Spleen (tissue), 13 donors: Measurements from ENCODE around the gene CDKN2D. TPM values are rescaled to one million over a fixed set of nuclear protein-coding genes. Genes with fewer than 3 reads are reported as not detected.
A peak's percentile ranks its signal among the peaks of the same experiment; 100 is the strongest.

Experiments
- DNase-seq: peaks from one replicate; pipeline ENCODE4 v3.0.0-alpha.2; 2020
- H3K27ac ChIP-seq, 8 donors: fragments of 200-600 bp; sonication (generic) in 7 of 8; 1 replicate in 4 of 8; 2 replicates in 4 of 8; pipeline versions ENCODE4 v1.5.0 to v1.8.0; 2016 to 2021; ENCODE audit warnings: inconsistent platforms in 4 of 8, mild to moderate bottlenecking in 4 of 8, moderate library complexity in 1 of 8
- H3K27me3 ChIP-seq, 7 donors: fragments of 200-600 bp; sonication (generic) in 6 of 7; replicated peaks in 1 of 7; 1 replicate in 4 of 7; 2 replicates in 3 of 7; pipeline versions ENCODE4 v1.5.0 to v1.8.0; 2016 to 2021; ENCODE audit warnings: inconsistent platforms in 3 of 7, mild to moderate bottlenecking in 1 of 7
- H3K36me3 ChIP-seq, 6 donors: fragments of 200-600 bp; sonication (generic) in 5 of 6; 1 replicate in 4 of 6; 2 replicates in 2 of 6; pipeline versions ENCODE4 v1.5.0 to v1.8.0; 2016 to 2021; ENCODE audit warnings: inconsistent platforms in 2 of 6
- H3K4me1 ChIP-seq, 6 donors: fragments of 200-600 bp; sonication (generic) in 5 of 6; 1 replicate in 3 of 6; 2 replicates in 3 of 6; pipeline versions ENCODE4 v1.5.0 to v1.8.0; 2016 to 2021; ENCODE audit warnings: inconsistent platforms in 3 of 6
- H3K4me3 ChIP-seq, 8 donors: fragments of 200-600 bp; sonication (generic) in 7 of 8; 1 replicate in 4 of 8; 2 replicates in 4 of 8; pipeline versions ENCODE4 v1.5.0 to v1.8.0; 2016 to 2021; ENCODE audit warnings: inconsistent platforms in 4 of 8, mild to moderate bottlenecking in 4 of 8, moderate library complexity in 2 of 8
- H3K9me3 ChIP-seq, 8 donors: fragments of 200-600 bp; sonication (generic) in 7 of 8; 1 replicate in 4 of 8; 2 replicates in 4 of 8; pipeline versions ENCODE4 v1.5.0 to v1.8.0; 2016 to 2021; ENCODE audit warnings: inconsistent platforms in 4 of 8
- CTCF ChIP-seq, 11 experiments: fragments of 200-600 bp in 7 of 11; fragments of 450-650 bp in 4 of 11; sonication (generic) in 4 of 11; IDR thresholded peaks in 8 of 11; conservative IDR thresholded peaks in 3 of 11; 1 replicate in 7 of 11; 2 replicates in 4 of 11; pipeline versions ENCODE4 v1.4.0 to v1.8.0; 2016 to 2021; ENCODE audit warnings: antibody characterized with exemption in 11 of 11, inconsistent platforms in 4 of 11, mild to moderate bottlenecking in 1 of 11
- POLR2A ChIP-seq, 3 donors: fragments of 450-650 bp; IDR thresholded peaks; one replicate each; pipeline ENCODE4 v1.5.1; 2017; ENCODE audit warnings: antibody characterized with exemption in 3 of 3, mild to moderate bottlenecking in 1 of 3
- POLR2AphosphoS5 ChIP-seq, 3 donors: sonication (generic); formaldehyde crosslinking; IDR thresholded peaks; one replicate each; pipeline ENCODE4 v1.5.1; 2017; ENCODE audit warnings: antibody characterized with exemption in 3 of 3
- WGBS, 5 donors: extraction: QIAGEN DNeasy Blood & Tissue Kit in 3 of 5; methylation state at CpG; one replicate each; pipeline versions ENCODE4 v1.1.5 to v1.1.7; 2013 to 2018; 5-methylcytosine and 5-hydroxymethylcytosine counted together
- intact Hi-C: fragments of 100-400 bp; cut with DNase I; formaldehyde crosslinking; loops from one replicate; pipeline ENCODE4 v1.15.0; 2023; ENCODE audit warnings: low total_unique reads
- long read RNA-seq, 2 donors: transcript quantifications; one replicate each; lab custom pipeline, GENCODE V29; 2026
- polyA plus RNA-seq, 3 donors: library from polyadenylated mRNA; stranded (reverse); fragments of 200-250 nt; gene quantifications; one replicate each; pipeline ENCODE4 v1.2.1, GENCODE V29; 2013
- total RNA-seq, 7 donors: library from RNA; depleted of rRNA in 3 of 7; stranded (reverse); fragments of >200 nt in 3 of 7; fragmentation: NEBNext Ultra II Directional in 4 of 7; extraction: Animal tissue kit (Norgen Biotek cat#: 25700) in 4 of 7; gene quantifications; one replicate each; pipeline versions ENCODE4 v1.1.0 to v1.2.1, GENCODE V29; 2016 to 2021
- donor health status: healthy with polysubstance abuse.
- donor health status: DM: no; HTN: no; CAD: no; lungs with moderate emphysema.
- donor health status: DM: no; HTN: no; CAD: no.
- donor health status: Bipolar disorder and iron deficiency.
- donor health status: healthy.
- donor health status: DM: no; HTN: no; CAD: no.
- donor health status: DM: yes; HTN: yes; CAD: no.

Gene CDKN2D
- 10 to 100 TPM; 24.7 to 69.6 (median 44.5) TPM for total RNA-seq
- 10 to 100 TPM; 30.0 to 35.4 (median 33.5) TPM for polyA plus RNA-seq
- long read RNA-seq, donor 1, transcript CDKN2D-202 (2 exons, 1,422 nt): major isoform, 31 of 43 reads
- long read RNA-seq, donor 1, transcript CDKN2D-201 (3 exons, 1,086 nt): minor isoform, 12 of 43 reads
- long read RNA-seq, donor 1, partial matches to known transcripts: 0 of 43 reads
- long read RNA-seq, donor 1, other reads (novel, unspliced or antisense): 0 of 43 reads
- long read RNA-seq, donor 2, transcript CDKN2D-202 (2 exons, 1,422 nt): major isoform, 34 of 42 reads
- long read RNA-seq, donor 2, transcript CDKN2D-201 (3 exons, 1,086 nt): minor isoform, 8 of 42 reads
- long read RNA-seq, donor 2, partial matches to known transcripts: 0 of 42 reads
- long read RNA-seq, donor 2, other reads (novel, unspliced or antisense): 0 of 42 reads

- intact Hi-C loops: loop anchor here (5.0 kb wide), 1 partner anchor 67 kb away; the partner anchor contains the start of gene KEAP1
- no peaks in the 10 kb centered on the region for H3K27me3 ChIP-seq
- H3K9me3 ChIP-seq: no peaks in the 10 kb centered on the region
- DNase-seq: peak; percentile 100
- peaks cover 0 to 10% (median 0%) of the 10 kb centered on the region in 6 donors for H3K36me3 ChIP-seq
- peak; percentile 54 to 94 (median 84) for TF ChIP-seq CTCF (IDR thresholded peaks at IDR 0.05 in 8 of 11, conservative IDR thresholded peaks at IDR 0.05 in 3 of 11)
- peak; percentile 92 to 96 (median 95) for TF ChIP-seq POLR2AphosphoS5 (IDR thresholded peaks at IDR 0.05)
- TF ChIP-seq POLR2A (IDR thresholded peaks at IDR 0.05): peak in 2 of 3 donors; percentile 14 to 68
- 0 to 1% (median 0%) methylated on average over 33 to 71 of the region's 71 CpGs for WGBS, 5 donors
- H3K4me1 ChIP-seq: peaks cover 33 to 64% (median 56%) of the 10 kb centered on the region in 6 donors
- H3K27ac ChIP-seq: peak within 1 kb of the TSS; percentile 69 to 98 (median 94)
- H3K4me3 ChIP-seq: peak within 1 kb of the TSS; percentile 53 to 98 (median 89)
These were observed at the start of gene CDKN2D for GRCh38 chr19:10568826-10569651. Gene CDKN2D, minus strand, starts transcription at chr19:10568979. Its CDS starts 326 bp downstream, at chr19:10568653.

- peaks cover 18 to 100% (median 67%) of the 10 kb centered on the region in 6 donors for H3K4me1 ChIP-seq
- H3K27me3 ChIP-seq: no peaks in the 10 kb centered on the region
- DNase-seq: no peak
- H3K4me3 ChIP-seq: no peak overlapping the region
- TF ChIP-seq POLR2AphosphoS5 (IDR thresholded peaks at IDR 0.05): no peak
- TF ChIP-seq POLR2A (IDR thresholded peaks at IDR 0.05): no peak
- TF ChIP-seq CTCF (IDR thresholded peaks at IDR 0.05 in 8 of 11, conservative IDR thresholded peaks at IDR 0.05 in 3 of 11): no peak
- 78 to 92% (median 87%) methylated on average over 15 of the region's 15 CpGs for WGBS, 5 donors
- H3K36me3 ChIP-seq: peaks cover 0 to 95% (median 23%) of the 10 kb centered on the region in 6 donors
- H3K27ac ChIP-seq: peak overlapping the region in 7 of 8 donors; percentile 35 to 79 (median 68)
- intact Hi-C loops: no loop called here
- H3K9me3 ChIP-seq: no peaks in the 10 kb centered on the region
These were observed 48.8 kb upstream of the CDKN2D start for GRCh38 chr19:10617409-10618121.

GRCh38 chr19:10615429-10616023 is 46.7 kb upstream of the CDKN2D start:
- DNase-seq: no peak
- Histone ChIP-seq H3K4me1 (peaks cover 30 to 100% (median 79%) of the 10 kb centered on the region in 6 donors), H3K4me3 (peak overlapping the region in 1 of 8 donors; percentile 31), H3K36me3 (peaks cover 0 to 90% (median 17%) of the 10 kb centered on the region in 6 donors), H3K27me3 (no peaks in the 10 kb centered on the region), H3K9me3 (no peaks in the 10 kb centered on the region), H3K27ac (peak overlapping the region; percentile 48 to 79 (median 68))
- TF ChIP-seq POLR2AphosphoS5 (IDR thresholded peaks at IDR 0.05): peak; percentile 43 to 49 (median 48)
- no peak for TF ChIP-seq POLR2A (IDR thresholded peaks at IDR 0.05)
- 64 to 87% (median 74%) methylated on average over 14 of the region's 14 CpGs for WGBS, 5 donors
- intact Hi-C loops: no loop called here
